H9 (cell line): Measurements from ENCODE around the gene NCBP2L. TPM values are rescaled to one million over a fixed set of nuclear protein-coding genes. Genes with fewer than 3 reads are reported as not detected.

Experiments
- DNase-seq: peaks from one replicate; pipeline ENCODE4 v3.0.0-alpha.2; 2017
- H2AFZ ChIP-seq: one replicate; pipeline ENCODE4 v1.6.1; 2013; ENCODE audit warnings: mild to moderate bottlenecking, low read length, control low read depth, moderate library complexity
- H2AK5ac ChIP-seq: 2 replicates; pipeline ENCODE4 v1.6.1; 2013; ENCODE audit warnings: low read length, control low read depth, mixed read lengths; ENCODE audit not compliant: insufficient read length
- H2BK120ac ChIP-seq: one replicate; pipeline ENCODE4 v1.6.1; 2013; ENCODE audit warnings: low read depth, mild to moderate bottlenecking, low read length, control low read depth, inconsistent platforms; ENCODE audit not compliant: poor library complexity, severe bottlenecking
- H2BK12ac ChIP-seq: 2 replicates; pipeline ENCODE4 v1.6.1; 2013; ENCODE audit warnings: low read length, control low read depth, mixed read lengths, low read depth; ENCODE audit not compliant: insufficient read length
- H2BK15ac ChIP-seq: 2 replicates; pipeline ENCODE4 v1.6.1; 2013; ENCODE audit warnings: low read depth, low read length, control low read depth
- H2BK20ac ChIP-seq: one replicate; pipeline ENCODE4 v1.6.1; 2013; ENCODE audit warnings: low read depth, mild to moderate bottlenecking, low read length, control low read depth, inconsistent platforms; ENCODE audit not compliant: poor library complexity, severe bottlenecking
- H2BK5ac ChIP-seq: 2 replicates; pipeline ENCODE4 v1.6.1; 2013; ENCODE audit warnings: low read length, control low read depth, mixed read lengths; ENCODE audit not compliant: insufficient read length
- H3K14ac ChIP-seq: 2 replicates; pipeline ENCODE4 v1.6.1; 2013; ENCODE audit warnings: low read length, control low read depth; ENCODE audit not compliant: insufficient read depth
- H3K18ac ChIP-seq: 2 replicates; pipeline ENCODE4 v1.6.1; 2013; ENCODE audit warnings: low read depth, mild to moderate bottlenecking, mixed read lengths, low read length, control low read depth; ENCODE audit not compliant: insufficient read length
- H3K23ac ChIP-seq: 2 replicates; pipeline ENCODE4 v1.6.1; 2013; ENCODE audit warnings: low read length, control low read depth, mixed read lengths, low read depth; ENCODE audit not compliant: insufficient read length
- H3K23me2 ChIP-seq: 2 replicates; pipeline ENCODE4 v1.6.1; 2013; ENCODE audit warnings: low read depth, mild to moderate bottlenecking, mixed read lengths, low read length, control low read depth; ENCODE audit not compliant: insufficient read length, poor library complexity, severe bottlenecking
- H3K27ac ChIP-seq: 2 replicates; pipeline ENCODE4 v1.5.1; 2013; ENCODE audit warnings: low read length, control low read depth, mixed read lengths, low read depth; ENCODE audit not compliant: insufficient read length
- H3K27me3 ChIP-seq: 2 replicates; pipeline ENCODE4 v1.6.1; 2013; ENCODE audit warnings: low read length, control low read depth, inconsistent platforms; ENCODE audit not compliant: insufficient read depth
- H3K4ac ChIP-seq: 2 replicates; pipeline ENCODE4 v1.6.1; 2013; ENCODE audit warnings: low read depth, mild to moderate bottlenecking, control low read depth, inconsistent platforms, low read length, moderate library complexity
- H3K4me1 ChIP-seq: 2 replicates; pipeline ENCODE4 v1.6.1; 2013; ENCODE audit warnings: low read length, control low read depth, inconsistent platforms; ENCODE audit not compliant: insufficient read depth
- H3K4me2 ChIP-seq: 2 replicates; pipeline ENCODE4 v1.6.1; 2013; ENCODE audit warnings: low read length, control low read depth, mixed read lengths; ENCODE audit not compliant: insufficient read length, insufficient read depth
- H3K56ac ChIP-seq: 2 replicates; pipeline ENCODE4 v1.6.1; 2013; ENCODE audit warnings: low read depth, mild to moderate bottlenecking, mixed read lengths, low read length, control low read depth; ENCODE audit not compliant: insufficient read length
- H3K79me1 ChIP-seq: 2 replicates; pipeline ENCODE4 v1.6.1; 2013; ENCODE audit warnings: low read depth, mild to moderate bottlenecking, moderate library complexity, low read length, control low read depth, inconsistent platforms; ENCODE audit not compliant: insufficient read depth, poor library complexity, severe bottlenecking
- H3K79me2 ChIP-seq: 2 replicates; pipeline ENCODE4 v1.6.1; 2013; ENCODE audit warnings: low read length, control low read depth, inconsistent platforms; ENCODE audit not compliant: insufficient read depth
- H3K9ac ChIP-seq: 2 replicates; pipeline ENCODE4 v1.6.1; 2013; ENCODE audit warnings: low read length, control low read depth, mixed read lengths; ENCODE audit not compliant: insufficient read length; ENCODE audit errors: extremely low read depth
- H3K9me3 ChIP-seq: one replicate; pipeline ENCODE4 v1.6.1; 2013; ENCODE audit warnings: low read depth, low read length, inconsistent platforms; ENCODE audit not compliant: control insufficient read depth
- H3T11ph ChIP-seq: one replicate; pipeline ENCODE4 v1.6.1; 2013; ENCODE audit warnings: mild to moderate bottlenecking, low read length, control low read depth, inconsistent platforms
- H4K20me1 ChIP-seq: one replicate; pipeline ENCODE4 v1.6.1; 2013; ENCODE audit not compliant: control insufficient read depth, insufficient read length, insufficient read depth
- H4K5ac ChIP-seq: 2 replicates; pipeline ENCODE4 v1.6.1; 2013; ENCODE audit warnings: low read depth, mild to moderate bottlenecking, mixed read lengths, low read length, control low read depth; ENCODE audit not compliant: insufficient read length
- H4K8ac ChIP-seq: replicated peaks from 2 replicates; pipeline ENCODE4 v1.6.1; 2013; ENCODE audit warnings: low read length, control low read depth, mixed read lengths, low read depth; ENCODE audit not compliant: insufficient read length
- H4K91ac ChIP-seq: 2 replicates; pipeline ENCODE4 v1.6.1; 2013; ENCODE audit warnings: low read depth, mild to moderate bottlenecking, moderate library complexity, mixed read lengths, low read length, control low read depth; ENCODE audit not compliant: insufficient read length
- H3K27ac Mint-ChIP-seq, 3 experiments: 2 replicates in 2 of 3; 3 replicates in 1 of 3; pipeline ENCODE4 v1.8.0; 2020 to 2021; ENCODE audit warnings: mixed read lengths in 3 of 3, mild to moderate bottlenecking in 1 of 3, moderate library complexity in 1 of 3
- H3K27me3 Mint-ChIP-seq: 2 replicates; pipeline ENCODE4 v1.8.0; 2021; ENCODE audit warnings: low read depth, mild to moderate bottlenecking, moderate library complexity, mixed read lengths
- H3K36me3 Mint-ChIP-seq, 3 experiments: 2 replicates in 2 of 3; 3 replicates in 1 of 3; pipeline ENCODE4 v1.8.0; 2020 to 2021; ENCODE audit warnings: low read depth in 3 of 3, mixed read lengths in 3 of 3; ENCODE audit not compliant: insufficient read depth in 1 of 3
- H3K4me1 Mint-ChIP-seq, 2 experiments: 2 replicates each; pipeline ENCODE4 v1.8.0; 2020; ENCODE audit warnings: mixed read lengths in 2 of 2
- H3K4me3 Mint-ChIP-seq, 2 experiments: 2 replicates in 1 of 2; 3 replicates in 1 of 2; pipeline ENCODE4 v1.8.0; 2020 to 2021; ENCODE audit warnings: mild to moderate bottlenecking in 2 of 2, mixed read lengths in 2 of 2, moderate library complexity in 1 of 2
- H3K9me3 Mint-ChIP-seq, 2 experiments: 2 replicates in 1 of 2; 3 replicates in 1 of 2; pipeline ENCODE4 v1.8.0; 2020; ENCODE audit warnings: mild to moderate bottlenecking in 2 of 2, mixed read lengths in 2 of 2, moderate library complexity in 1 of 2
- WGBS: extraction: QIAGEN DNeasy Blood & Tissue Kit; methylation state at CpG from one replicate; pipeline ENCODE4 v1.1.7; 2013; ENCODE audit warnings: missing lambda C conversion rate, low lambda C conversion rate, mixed read lengths; ENCODE audit not compliant: insufficient read length; ENCODE audit errors: extremely low coverage; 5-methylcytosine and 5-hydroxymethylcytosine counted together
- total RNA-seq: library from RNA; stranded (reverse); gene quantifications from 2 replicates; pipeline ENCODE4 v1.2.1, GENCODE V29; 2021
- TF ChIP-seq, protein P1 (sequence below): fragments of 200-600 bp; sonication (generic); conservative IDR thresholded peaks from 3 replicates; pipeline ENCODE4 v1.8.0; 2021; ENCODE audit warnings: antibody characterized with exemption, mild to moderate bottlenecking

The NCBP2L gene
- total RNA-seq, 1 experiment from 2014 or later: not detected

DNA sequence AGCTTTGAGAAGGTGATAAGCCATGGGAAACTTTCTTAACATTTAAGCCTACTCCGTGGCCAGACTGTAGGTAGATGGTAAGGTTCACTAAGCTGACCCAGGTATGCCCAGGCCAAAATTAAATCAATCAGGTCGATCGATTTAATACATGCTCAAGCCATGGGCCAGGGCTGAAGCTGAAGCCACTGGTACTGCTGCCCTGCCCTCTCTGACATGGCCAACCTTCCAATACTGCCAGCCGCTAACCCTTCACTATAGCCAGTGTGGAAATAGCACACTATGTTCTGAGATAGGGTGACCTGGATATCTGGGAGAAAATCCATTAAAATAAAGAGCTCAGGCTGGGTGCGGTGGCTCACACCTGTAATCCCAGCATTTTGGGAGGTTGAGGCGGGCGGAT is 33.5 kb upstream of the NCBP2L start:
- H3K36me3 Mint-ChIP-seq: peaks cover 0 to 2% (median 0%) of the 10 kb centered on the region in 3 experiments; a peak in 2 of 7 replicates
- no peaks in the 10 kb centered on the region; the same call in 1 of the 2 replicates for H3K27me3 ChIP-seq
- no peak overlapping the region for H3K27ac Mint-ChIP-seq

More for the DNA sequence above, 33.5 kb upstream of the NCBP2L start:
- Histone ChIP-seq H2BK5ac (no peak overlapping the region), H2BK120ac (no peak overlapping the region), H2AFZ (no peak overlapping the region), H3K4me1 (no peaks in the 10 kb centered on the region; the same call in 1 of the 2 replicates), H3T11ph (no peak overlapping the region), H3K9me3 (no peaks in the 10 kb centered on the region), H3K27ac (no peak overlapping the region), H4K8ac (no peak overlapping the region), H4K5ac (no peak overlapping the region), H2BK15ac (no peak overlapping the region), H3K23ac (no peak overlapping the region), H3K56ac (no peak overlapping the region), H3K23me2 (no peaks in the 10 kb centered on the region), H3K79me2 (no peaks in the 10 kb centered on the region), H3K9ac (no peak overlapping the region), H3K4me2 (no peak overlapping the region), H4K20me1 (no peaks in the 10 kb centered on the region), H3K4ac (no peak overlapping the region), H2BK12ac (no peak overlapping the region), H2BK20ac (no peak overlapping the region), H3K14ac (no peak overlapping the region), H2AK5ac (no peak overlapping the region), H3K18ac (no peak overlapping the region), H3K79me1 (no peaks in the 10 kb centered on the region), H4K91ac (no peak overlapping the region)
- Mint-ChIP-seq H3K4me3 (no peak overlapping the region), H3K27me3 (peaks cover 13% of the 10 kb centered on the region), H3K4me1 (peaks cover 8 to 26% of the 10 kb centered on the region in 2 experiments), H3K9me3 (peaks cover 0 to 51% of the 10 kb centered on the region in 2 experiments; a peak in 2 of 5 replicates)
- TF ChIP-seq, protein P1, sequence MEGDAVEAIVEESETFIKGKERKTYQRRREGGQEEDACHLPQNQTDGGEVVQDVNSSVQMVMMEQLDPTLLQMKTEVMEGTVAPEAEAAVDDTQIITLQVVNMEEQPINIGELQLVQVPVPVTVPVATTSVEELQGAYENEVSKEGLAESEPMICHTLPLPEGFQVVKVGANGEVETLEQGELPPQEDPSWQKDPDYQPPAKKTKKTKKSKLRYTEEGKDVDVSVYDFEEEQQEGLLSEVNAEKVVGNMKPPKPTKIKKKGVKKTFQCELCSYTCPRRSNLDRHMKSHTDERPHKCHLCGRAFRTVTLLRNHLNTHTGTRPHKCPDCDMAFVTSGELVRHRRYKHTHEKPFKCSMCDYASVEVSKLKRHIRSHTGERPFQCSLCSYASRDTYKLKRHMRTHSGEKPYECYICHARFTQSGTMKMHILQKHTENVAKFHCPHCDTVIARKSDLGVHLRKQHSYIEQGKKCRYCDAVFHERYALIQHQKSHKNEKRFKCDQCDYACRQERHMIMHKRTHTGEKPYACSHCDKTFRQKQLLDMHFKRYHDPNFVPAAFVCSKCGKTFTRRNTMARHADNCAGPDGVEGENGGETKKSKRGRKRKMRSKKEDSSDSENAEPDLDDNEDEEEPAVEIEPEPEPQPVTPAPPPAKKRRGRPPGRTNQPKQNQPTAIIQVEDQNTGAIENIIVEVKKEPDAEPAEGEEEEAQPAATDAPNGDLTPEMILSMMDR: no peak
- no peak for DNase-seq
- no CpG with 5 or more reads among the region's 7 CpGs for WGBS
